Measurements from ENCODE around the gene RNF208.
A peak's percentile ranks its signal among the peaks of the same experiment; 100 is the strongest.

RNF208 gene

DNA sequence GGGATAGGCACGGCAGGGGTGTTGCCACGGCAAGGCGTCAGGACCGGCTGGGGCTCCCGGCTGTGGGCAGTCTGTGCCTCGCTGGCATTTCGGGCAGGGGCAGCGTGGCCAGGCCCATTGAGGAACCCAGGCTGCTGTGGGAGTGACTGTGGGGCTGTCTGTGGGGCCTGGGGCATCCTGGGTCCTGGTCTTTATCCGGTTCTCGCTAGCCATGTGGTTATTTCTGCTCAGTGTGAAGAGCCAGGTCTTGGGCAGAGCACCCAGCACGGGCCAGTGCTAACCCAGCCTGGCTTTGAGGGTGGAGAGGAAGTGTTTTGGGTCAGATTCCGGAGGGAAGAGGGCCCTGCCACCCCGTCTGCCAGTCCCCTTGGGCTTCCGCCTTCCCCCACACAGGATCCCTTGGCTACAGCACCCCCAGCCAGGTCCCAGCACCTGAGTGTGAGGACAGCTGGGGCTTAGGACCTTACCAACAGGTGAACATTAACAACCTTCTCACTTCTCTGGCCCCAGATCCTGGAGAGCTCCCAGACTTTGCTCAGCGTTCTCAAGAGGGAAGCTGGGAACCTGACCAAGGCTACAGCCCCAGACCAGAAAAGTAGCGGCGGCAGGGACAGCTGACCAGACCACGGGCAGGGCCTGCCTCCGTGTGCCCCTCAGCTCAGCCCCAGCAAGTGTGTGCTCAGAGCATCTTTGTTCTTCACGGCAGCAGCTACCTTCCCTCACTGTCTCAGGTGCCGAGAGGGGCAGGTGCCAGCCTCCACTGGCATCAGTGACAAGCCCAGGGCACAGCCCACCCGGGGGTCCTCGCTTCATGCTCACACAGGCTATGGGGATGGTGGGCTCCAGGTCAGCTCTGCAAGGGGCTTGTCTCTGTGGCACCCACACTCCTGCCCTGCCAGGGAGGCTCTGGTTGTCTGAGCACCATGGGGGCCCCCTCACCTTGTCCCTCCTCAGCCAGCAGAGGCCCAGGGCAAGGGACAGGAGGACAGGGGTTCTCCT, 32.4 kb downstream of the RNF208 start:
- DNase-seq: no peak

DNA sequence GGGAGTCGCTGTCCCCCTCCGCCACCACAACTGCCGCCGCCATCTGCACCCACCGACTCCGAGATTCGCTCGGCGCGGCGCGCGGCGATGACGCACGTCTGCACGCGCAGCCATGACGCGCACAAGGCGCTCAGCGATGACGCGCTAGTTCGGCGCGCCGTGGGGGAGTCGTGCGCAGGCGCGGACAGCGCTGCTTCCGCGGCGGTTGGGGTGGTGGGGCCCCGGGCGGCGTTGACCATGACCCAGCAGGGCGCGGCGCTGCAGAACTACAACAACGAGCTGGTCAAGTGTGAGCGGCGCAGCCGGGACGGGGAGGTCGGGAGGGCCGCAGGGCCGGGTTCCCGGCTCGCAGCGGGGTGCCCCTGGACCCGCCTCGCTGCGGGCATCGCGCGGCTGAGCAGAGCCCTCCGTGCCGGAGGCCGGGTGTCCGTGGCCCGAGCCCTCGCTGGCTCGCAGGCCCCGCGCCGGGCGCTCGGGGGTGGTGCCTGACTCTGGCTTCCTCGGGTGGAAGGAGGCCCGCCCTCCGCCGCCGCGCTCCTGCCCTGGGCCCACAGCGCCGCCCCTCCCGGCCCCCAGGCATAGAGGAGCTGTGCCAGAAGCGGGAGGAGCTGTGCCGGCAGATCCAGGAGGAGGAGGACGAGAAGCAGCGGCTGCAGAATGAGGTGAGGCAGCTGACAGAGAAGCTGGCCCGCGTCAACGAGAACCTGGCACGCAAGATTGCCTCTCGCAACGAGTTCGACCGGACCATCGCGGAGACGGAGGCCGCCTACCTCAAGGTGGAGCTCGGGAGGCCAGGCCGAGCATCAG, 33.3 kb downstream of the RNF208 start, which contains the start of the genes ANAPC2 and SSNA1:
Gene ANAPC2, minus strand, starts transcription at position 71 of the 807 bp plus-strand sequence. Its CDS starts 28 bp downstream, at position 43.
Gene SSNA1, plus strand, starts transcription at position 187 of the 807 bp plus-strand sequence. Its CDS starts 51 bp downstream, at position 238.
- DNase-seq: peak; percentile 92

DNA sequence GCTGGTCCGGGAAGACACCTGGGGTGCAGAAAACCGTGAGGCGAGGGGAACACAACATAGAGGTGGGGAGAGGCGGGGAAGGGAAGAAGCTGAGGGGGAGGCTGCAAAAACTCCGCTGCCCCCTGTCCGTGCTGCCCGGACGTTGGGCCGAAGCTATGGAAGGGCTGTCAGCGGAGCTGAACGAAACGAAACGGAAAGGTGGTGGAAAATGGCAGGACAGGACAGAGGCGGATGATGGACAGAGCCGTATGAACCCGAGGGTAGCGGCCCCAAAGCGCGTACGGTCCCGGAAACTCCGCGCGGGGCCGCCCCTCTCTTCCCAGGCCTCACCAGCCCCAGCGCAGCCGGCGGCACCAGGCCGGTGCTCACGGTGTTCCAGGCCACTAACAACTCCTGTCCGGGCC, 34.0 kb downstream of the RNF208 start:
- no peak for DNase-seq

DNA sequence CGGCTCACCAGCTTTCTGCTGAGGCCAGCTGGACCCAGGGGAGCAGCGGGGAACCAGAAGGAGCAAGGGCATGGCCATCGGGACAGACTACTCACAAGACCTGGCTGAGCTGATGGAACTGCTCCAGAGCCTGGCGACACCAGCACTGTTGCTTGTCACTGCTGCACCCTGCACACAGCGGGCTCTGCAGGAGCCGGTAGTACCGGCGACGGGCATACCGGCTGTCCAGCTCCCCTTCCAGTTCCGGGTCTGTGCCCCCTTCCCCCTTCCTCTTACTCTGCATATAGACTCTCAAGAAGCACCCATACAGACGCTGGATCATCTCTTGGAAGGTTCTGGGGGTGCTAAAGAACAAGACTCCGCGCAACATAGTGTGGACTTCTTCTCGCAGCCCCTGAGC, 34.7 kb downstream of the RNF208 start:
- no peak for DNase-seq

DNA sequence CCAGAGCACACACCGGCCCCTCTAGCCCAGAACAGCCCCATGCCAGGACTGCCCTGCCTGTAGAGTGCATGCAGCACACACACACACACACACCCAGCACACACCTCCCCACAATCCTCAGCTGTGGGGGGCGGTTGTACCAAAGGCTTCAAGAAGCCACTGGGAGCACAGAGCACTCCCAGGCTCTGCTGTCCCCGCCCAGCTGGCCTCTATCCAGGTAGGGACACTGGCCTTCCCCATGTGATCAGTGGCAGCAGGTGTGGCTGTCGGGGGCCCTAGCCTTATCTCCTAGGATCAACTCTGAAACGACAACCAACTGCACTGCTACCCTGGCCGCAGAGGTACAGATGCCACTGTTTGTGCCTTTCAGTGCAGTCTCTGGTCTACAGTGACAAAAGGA, 35.7 kb downstream of the RNF208 start:
- DNase-seq: no peak

DNA sequence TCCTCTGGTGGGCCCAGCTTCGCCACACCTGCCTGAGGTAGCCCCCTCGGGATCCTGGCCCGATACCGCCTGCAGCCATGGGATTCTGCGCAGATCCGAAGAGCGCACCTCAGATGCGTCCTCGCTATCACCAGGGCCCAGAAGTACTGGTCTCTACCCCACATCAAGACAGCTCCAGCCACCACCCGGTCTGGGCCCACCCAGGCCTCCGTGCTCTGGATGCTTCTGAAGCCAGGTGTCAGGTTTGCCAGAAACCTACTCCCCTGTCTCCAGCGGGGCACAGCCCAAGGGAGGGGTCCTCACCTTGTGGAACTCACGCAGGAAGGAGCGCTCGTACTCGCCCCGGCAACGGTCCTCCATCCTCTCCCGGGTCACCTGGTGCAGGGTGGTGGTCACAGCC, 36.1 kb downstream of the RNF208 start:
- DNase-seq: no peak

DNA sequence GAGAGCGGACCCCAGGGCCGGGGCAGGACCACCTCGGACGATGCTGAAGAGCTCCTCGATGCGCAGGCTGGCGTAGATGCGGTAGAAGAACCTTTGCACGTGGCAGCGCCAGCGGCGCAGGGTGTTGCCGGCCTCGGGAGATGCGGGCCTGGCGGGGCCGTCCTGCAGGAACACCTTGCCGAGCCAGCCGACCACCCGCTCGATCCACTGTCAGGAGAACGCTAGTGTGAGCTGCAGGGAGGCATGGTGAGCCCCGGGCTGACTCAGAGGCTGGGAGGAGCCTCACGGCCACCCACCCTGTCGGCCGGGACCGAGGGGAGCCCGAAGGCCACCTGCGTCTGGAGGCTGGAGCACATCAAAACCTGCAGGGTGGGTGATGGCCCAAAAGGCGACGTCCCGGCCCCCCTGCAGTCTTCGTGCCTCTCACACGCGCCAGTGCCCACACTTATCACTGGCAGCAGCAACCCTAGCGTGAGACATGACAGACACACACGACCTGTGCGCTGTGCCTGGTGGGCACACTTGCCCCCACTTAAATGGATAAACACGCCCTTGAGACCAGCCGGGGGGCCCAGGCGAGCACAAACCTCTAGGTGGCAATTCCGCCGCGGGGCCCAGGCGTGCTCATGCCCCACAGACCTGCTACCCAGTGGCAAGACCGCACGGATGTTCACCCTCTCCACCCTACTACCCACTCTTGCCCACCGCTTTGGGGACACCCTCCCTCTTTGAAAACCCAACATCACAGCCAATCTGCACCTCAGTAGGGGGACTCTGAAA, 37.0 kb downstream of the RNF208 start:
- DNase-seq: no peak

DNA sequence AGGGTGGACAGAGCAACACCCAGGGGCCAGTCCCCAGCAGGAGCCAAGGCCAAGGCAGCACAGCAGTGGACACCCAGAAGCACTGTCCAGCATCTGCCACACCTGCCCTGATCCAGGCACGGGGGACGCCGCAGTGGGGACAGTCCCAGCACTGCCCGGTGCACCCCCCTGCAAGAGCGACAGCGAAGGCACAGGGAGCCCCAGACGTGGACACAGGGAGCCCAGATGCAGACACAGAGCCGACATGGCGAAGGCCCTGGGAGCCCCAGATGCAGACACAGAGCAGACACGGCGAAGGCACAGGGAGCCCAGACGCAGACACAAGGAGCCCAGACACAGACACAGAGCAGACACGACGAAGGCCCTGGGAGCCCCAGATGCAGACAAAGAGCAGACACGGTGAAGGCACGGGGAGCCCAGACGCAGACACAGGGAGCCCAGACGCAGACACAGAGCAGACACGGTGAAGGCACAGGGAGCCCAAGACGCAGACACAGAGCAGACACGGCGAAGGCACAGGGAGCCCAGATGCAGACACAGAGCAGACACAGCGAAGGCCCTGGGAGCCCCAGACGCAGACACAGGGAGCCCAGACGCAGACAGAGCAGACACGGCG, 38.0 kb downstream of the RNF208 start:
- DNase-seq: no peak

DNA sequence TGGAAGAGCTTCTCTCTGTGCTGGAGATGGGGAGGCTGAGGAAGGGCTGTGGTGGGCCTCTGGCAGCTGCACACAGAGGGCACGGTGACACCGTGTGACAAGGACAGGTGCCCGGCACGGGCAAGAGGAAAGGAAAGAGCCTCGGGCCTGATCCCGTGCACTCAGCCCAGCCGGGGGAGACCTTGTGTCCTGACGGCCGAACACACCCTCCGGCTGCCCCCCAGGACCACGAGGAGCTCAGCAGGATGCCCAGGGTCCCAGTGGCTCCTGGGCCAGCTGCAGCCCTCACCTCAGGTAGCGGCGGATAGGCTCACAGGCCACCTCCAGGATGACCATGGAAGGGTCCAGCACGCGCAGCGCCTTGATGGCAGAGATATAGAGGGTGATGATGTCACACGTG, 39.2 kb downstream of the RNF208 start:
- no peak for DNase-seq

DNA sequence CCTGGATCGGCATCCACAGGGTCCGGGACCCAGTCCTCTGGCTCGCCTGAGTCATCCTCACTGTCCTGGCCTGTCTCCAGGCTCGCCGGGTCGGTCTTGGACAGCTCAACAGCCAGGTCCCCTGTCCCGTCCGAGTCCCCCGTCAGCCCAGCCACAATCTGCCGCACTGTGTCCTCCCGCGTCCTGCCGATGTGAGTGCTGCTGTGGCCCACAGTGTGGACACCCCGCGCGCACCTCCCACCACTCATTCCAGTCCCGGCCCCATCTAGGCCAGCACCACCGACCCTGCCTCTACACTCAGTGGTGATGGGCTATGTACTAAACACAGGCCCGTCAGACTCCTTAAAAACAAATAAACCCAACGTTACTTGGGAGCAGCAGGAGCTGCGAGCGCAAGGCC, 40.4 kb downstream of the RNF208 start:
- no peak for DNase-seq

DNA sequence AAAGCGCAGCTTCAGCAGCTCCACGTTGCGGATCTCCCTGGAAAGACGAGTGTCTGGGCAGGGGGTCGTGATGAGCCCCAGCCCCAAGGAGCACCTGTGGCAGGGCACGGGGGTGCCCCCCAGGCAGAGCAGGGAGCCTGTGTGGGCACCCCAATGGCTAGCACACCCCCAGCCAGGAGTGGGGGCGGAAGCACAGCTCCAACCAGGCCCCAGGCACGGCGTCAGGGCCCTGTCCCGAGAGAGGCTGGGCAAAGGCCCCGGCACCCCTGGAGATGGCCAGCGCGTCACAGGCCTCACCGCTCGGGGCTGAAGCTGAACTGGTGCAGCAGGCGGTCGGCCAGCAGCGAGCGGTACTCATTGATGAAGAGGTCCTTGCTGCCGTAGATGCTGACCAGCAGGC, 41.5 kb downstream of the RNF208 start:
- no peak for DNase-seq

DNA sequence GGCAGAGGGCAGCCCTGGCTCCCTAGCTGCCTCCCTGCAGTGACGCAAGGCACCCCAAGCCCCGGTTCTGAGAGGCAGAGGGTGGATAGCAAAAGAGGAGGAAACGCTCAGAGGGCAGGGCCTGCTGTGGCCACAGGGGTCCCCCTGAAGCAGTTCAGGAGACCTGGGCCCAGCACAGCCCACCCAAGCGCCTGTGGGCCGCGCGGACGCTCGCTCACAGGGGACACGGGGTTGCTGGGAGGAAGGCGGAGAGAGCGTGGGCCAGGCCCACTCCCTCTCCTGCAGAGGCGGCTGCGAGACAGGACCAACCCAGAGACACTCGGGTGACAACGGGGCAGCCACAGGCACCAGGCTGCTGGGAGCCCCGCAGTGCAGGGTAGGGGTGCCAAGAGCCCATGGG, 42.3 kb downstream of the RNF208 start:
- DNase-seq: no peak

DNA sequence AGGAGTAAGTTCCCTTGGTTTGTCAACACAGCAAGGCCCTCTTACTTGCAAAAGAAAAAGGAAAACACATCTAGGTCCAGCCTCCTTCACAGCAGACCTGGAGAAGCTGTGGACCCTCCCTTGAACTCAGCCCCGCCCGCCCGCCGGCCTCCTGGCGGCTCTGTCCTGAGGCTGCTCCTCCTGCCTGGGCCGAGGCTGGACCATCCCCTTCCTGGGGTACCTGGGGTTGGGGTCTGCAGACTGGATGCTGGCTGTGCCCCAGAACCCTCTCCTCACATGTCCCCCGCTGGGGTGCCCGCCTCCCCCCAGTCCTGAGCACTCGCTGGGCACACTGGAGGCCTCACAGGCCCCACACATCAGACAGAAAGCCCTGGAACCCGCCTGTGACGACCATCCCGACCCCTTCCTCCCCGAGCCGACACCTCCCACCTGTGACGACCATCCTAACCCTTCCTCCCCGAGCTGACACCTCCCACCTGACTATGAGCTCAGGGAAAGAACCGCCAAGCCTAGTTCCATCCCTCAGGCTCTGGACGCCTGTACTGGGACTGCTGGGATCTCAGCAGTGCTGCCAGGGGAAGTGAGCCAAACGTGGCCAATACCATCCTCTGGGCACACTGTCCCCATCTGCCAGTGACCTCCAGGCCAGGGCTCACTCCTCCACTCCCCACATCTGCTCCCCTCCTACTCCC, 43.0 kb downstream of the RNF208 start:
- DNase-seq: no peak

DNA sequence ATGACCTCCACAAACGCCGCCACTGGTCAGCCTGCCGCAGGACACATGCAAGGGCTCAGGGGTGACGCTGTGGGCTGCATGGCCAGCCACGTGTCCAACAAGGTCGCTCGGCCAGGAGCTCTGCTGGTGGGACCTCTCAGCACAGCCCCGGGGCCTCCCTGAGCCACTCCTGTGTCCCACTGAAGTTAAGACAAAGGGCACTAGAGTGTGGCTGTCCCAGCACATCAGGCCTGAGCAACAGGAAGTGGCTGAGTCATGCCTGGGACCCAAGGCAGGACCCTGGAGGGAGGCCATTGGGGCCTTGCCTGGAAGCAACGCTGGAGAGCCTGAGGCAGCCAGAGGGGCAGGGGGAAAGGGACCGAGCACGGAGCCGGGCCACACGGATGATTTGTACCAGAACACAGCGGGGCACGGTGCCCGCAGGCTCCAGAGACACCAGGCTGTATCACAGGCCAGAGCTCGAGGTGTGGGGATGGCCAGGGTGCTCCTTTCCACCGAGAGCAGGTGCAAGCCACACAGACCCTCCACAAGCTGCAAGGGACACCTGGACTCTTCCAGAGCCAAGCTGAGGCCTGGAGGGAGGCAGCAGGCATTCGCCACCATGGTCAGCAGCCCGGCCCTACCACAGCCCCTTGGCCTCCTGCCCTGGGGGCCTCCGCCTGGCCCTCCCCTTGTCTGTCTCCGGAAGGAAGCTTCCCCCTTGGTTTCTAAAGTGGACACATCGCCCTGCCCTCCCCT, 43.7 kb downstream of the RNF208 start:
- no peak for DNase-seq

DNA sequence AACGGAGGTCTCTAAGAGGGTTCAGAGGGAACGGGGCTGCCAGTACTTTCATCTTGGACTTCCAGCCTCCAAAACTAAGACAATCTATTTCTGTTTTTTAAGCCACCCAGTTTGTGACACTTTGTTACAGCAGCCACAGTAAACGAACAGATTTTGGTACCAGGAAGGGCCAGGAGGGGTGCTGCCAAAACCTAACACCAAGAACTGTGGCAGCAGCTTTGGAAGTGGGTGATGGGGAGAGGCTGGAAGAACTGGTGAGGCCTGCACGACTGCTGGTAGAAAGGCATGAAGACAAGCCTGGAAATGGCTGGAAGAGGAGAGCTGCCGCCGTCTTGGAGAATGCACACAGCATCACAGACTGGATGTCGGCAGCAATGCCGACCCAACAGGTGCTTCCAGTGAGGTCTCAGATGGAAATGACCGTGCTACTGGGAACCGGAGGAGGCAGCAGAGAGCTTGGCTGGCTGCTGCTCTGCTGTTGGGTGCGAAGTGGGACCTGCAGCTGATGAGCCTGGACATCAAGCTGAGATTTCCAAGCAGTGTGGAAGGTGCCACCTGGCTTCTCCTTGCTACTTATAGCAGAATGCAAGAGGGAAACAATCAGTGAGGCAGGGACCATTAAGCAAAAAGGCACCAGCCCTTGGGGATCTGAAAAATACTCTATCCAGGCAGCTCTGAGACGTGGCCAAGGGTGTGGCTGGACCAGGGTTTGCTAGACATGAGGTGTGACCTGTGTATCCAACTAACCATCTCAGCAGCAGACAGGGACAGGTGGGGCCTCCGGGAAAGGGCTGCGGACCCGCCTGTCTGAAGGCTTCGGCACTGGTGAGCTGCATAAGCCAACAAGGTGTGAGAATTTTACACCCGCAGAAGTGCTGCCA, 45.5 kb downstream of the RNF208 start:
- DNase-seq: peak; percentile 34

DNA sequence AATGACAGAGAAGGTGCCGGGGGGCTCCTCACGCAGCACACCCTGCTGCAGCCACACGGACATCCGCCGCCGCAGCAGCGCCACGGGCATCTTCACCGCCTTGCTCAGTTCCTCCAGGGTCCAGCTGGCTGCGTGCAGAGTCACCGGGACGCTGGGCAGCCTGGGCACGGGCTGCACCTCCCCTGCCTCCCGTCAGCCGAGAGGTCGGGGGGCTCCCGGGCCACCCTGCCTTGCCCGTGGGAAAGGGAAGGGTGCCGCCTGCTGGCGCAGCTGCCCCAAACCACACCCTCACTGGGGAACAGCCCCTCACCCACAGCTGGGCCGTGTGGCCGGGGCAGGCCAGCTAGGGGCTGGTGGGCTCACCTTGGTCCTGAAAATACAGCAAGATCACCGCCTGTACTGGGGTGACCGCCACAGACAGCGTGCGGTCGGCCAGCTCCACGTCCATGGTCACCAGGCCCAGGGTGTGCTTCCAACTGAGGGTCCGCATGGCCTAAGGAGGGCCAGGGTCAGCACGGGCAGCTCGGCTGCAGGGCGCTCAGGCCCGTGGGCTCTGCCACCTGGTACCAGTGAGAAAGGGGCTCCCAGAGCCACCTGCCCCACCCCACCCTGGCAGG, 46.6 kb downstream of the RNF208 start:
- DNase-seq: peak; percentile 26

DNA sequence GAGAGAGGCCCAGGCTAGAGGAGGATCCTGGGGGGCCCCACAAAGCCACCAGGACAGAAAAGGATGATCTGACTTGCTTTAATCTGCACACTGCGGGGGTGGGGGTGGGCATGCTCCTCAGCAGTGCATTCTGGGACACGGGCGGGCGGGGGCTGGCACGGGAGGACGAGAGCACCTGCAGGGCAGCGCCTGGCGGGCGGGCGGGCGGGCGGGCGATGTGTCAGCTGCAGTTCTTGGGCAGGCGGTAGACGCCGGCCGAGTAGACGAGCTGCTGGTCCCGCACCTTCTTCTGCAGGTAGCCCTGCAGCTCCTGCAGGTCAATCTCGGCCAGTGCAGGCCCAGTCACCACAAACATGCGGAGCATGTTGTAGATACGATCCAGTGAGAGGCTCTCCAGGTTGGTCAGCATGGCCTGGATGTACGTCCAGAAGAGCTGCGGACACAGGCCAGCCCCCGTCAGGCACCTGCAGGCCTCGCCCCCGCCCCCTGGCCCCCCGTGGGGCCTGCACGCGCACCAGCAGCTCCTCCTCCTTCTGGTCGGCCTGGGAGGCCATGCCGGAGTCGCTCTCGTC, 47.2 kb downstream of the RNF208 start:
- DNase-seq: no peak

DNA sequence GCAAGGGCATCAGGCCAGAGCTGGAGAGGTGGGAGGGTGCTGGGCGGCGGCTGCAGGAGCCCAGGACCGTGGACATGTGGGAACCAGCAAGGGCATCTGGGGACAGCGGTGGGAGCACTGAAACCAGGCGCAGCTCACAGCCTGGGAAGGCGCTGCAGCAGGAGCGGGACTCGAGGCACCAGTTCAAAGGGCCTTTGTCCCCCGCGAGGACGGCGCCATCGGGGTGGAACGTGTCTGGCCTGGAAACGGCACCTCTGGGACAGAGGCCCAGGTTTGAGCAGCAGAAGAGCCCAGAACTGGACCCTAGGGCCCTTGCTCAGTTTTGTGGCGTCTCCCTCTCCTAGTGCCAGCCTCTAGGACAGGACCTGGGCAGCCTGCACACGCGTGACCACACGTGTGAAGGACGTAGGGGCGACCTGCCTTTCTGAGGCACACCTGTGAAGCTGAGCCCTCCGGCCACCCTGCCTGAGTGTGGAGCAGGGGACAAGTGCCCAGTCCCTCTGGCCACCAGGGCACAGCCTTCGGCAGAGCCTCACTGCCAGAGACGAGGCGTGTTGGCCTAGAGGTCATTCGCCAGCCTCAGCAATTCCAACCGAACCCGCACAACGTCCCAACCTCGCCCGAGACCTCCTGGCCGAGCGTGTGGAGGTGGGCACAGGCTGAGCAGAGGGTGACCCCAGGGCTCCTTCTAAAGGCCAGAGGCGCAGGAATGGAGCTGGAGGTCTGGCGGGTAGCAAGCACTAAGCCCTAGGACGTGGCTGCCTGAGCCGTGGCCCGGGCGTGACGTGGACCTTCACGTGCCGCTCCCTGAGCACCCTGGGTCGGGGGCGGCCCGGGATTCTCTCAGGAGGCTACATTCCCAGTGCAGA, 48.0 kb downstream of the RNF208 start:
- no peak for DNase-seq

Measured in CD4-positive, alpha-beta T cell treated with Interleukin-6 for 4 hours (primary cell).